ENCODE results near the gene CASKIN1.

GRCh38 chr16:2173366-2173765, 23.0 kb downstream of the CASKIN1 start:
- TF ChIP-seq SIN3A (IDR thresholded peaks at IDR 0.05; ENCODE audit: borderline replicate concordance, insufficient read depth, low read depth, low read length) (no peak), POLR2AphosphoS5 (IDR thresholded peaks at IDR 0.05; ENCODE audit: low read depth, low read length) (no peak)
- TF ChIP-seq, protein P1, sequence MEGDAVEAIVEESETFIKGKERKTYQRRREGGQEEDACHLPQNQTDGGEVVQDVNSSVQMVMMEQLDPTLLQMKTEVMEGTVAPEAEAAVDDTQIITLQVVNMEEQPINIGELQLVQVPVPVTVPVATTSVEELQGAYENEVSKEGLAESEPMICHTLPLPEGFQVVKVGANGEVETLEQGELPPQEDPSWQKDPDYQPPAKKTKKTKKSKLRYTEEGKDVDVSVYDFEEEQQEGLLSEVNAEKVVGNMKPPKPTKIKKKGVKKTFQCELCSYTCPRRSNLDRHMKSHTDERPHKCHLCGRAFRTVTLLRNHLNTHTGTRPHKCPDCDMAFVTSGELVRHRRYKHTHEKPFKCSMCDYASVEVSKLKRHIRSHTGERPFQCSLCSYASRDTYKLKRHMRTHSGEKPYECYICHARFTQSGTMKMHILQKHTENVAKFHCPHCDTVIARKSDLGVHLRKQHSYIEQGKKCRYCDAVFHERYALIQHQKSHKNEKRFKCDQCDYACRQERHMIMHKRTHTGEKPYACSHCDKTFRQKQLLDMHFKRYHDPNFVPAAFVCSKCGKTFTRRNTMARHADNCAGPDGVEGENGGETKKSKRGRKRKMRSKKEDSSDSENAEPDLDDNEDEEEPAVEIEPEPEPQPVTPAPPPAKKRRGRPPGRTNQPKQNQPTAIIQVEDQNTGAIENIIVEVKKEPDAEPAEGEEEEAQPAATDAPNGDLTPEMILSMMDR (IDR thresholded peaks at IDR 0.05), result no peak
- TF ChIP-seq, protein P2, sequence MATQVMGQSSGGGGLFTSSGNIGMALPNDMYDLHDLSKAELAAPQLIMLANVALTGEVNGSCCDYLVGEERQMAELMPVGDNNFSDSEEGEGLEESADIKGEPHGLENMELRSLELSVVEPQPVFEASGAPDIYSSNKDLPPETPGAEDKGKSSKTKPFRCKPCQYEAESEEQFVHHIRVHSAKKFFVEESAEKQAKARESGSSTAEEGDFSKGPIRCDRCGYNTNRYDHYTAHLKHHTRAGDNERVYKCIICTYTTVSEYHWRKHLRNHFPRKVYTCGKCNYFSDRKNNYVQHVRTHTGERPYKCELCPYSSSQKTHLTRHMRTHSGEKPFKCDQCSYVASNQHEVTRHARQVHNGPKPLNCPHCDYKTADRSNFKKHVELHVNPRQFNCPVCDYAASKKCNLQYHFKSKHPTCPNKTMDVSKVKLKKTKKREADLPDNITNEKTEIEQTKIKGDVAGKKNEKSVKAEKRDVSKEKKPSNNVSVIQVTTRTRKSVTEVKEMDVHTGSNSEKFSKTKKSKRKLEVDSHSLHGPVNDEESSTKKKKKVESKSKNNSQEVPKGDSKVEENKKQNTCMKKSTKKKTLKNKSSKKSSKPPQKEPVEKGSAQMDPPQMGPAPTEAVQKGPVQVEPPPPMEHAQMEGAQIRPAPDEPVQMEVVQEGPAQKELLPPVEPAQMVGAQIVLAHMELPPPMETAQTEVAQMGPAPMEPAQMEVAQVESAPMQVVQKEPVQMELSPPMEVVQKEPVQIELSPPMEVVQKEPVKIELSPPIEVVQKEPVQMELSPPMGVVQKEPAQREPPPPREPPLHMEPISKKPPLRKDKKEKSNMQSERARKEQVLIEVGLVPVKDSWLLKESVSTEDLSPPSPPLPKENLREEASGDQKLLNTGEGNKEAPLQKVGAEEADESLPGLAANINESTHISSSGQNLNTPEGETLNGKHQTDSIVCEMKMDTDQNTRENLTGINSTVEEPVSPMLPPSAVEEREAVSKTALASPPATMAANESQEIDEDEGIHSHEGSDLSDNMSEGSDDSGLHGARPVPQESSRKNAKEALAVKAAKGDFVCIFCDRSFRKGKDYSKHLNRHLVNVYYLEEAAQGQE (IDR thresholded peaks at IDR 0.05; ENCODE audit: insufficient read depth in 1 of 2, low read depth in 2 of 2, low read length in 1 of 2), result no peak

Data from Panc1 (cell line).